GM21528 (cell line): ENCODE measurements around the gene PRRG1.
"Not testable (repeated sequence)": the region's sequence is repeated elsewhere in the genome, so short reads cannot be mapped to it uniquely, and the experiment has no call there.

Source experiments
- ATAC-seq: cut with Tn5 transposase; IDR thresholded peaks from one replicate; pipeline ENCODE4 v1.9.1; 2021; ENCODE audit warnings: mild to moderate bottlenecking, moderate library complexity; ENCODE audit not compliant: unreplicated experiment, low FRiP score

The PRRG1 gene

DNA sequence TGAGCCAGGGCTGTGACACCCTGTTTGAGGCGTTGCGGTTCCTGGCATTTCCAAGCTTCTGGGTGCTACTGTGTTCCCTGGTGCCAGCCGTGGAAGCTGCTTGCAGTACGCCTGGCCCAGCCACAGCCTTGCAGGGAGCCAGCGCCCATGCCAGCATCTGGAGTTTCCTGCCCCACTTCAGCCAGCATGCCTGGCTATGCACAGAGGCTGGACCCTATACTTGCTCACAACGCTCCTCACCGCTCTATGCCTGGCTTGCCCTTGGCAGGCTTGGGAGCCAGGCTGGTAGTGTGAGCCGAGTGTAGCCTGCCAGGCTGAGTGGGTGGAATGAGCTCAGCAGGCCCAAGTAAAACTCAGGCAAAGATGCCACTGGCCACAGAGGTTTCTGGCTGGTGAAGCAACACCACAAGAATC is 22.4 kb downstream of the PRRG1 start:
- ATAC-seq, result no peak

DNA sequence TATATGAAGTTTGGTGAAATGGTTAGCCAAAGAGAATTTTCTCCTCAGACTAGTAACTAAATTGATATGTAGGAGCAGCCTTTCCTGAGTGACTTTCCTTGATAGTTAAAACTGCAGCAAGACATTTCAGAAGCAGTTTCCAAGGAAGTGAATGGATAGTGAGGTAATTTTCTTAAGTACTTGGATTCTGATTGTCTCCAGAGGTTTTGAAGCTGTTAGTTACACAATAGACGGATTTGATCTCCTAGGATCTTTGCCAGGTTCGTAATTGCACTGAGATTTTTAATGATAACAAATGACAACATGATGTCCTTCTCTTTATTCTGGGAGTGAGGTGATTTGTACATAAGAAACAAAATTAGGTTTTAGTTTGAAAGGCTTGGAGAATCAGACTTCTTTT is 29.2 kb downstream of the PRRG1 start:
- ATAC-seq, result no peak

DNA sequence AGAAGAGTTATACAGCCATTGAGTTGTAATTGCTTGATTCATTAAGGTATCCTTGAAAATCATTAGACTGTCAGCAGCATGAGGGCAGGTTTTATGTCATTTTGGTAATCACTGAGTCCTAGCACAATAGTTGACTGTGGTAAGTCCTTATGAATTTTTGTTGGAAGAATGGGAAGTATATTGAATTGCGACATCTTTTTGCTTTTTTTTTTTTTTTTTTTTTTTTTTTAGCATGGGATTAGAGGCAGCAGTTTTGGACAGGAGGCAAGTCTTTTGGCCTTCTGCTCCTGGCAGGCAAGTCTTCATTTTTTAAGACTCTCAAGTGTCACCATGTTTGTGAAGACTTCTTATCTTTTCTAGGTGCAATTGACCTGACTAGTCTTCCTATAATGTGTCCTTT is 29.7 kb downstream of the PRRG1 start:
- ATAC-seq, result no peak

DNA sequence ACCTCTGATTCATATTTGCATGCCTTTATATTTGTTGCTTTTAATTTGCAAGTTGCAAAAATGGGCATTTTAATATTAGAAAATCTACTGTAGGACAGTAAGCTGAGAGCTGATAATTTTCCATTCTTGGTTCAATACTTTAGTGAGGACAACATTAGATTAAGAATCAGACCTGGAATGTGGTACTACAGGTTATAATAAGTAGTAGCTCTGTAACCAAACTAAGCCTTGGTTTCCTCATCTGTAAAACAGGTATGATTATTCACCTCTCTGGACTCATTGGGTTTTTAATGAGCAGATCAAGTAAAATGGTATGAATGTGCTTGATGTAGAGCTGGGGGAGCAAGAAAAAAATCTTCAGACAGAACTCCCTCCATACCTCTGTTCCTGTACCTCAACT is 31.1 kb downstream of the PRRG1 start:
- no peak for ATAC-seq

DNA sequence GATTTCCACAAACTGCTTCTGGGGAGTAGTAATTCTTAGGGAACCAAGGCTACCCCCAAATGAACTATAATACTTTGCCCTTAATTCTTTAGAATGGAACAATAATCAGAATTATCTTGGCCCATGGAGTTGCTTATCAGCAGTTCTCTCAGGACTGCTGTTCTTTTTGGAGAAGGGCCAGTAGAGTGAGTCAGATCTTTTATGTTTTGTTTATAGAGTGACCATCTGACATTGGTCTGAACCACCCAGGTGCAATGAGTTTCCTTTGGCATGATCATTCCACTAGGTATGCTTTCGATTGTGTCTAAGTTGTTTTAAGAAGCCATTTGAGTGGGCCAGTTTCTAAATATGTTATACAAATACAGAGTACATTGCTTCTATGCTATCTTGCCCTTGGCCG is 31.8 kb downstream of the PRRG1 start:
- no peak for ATAC-seq

DNA sequence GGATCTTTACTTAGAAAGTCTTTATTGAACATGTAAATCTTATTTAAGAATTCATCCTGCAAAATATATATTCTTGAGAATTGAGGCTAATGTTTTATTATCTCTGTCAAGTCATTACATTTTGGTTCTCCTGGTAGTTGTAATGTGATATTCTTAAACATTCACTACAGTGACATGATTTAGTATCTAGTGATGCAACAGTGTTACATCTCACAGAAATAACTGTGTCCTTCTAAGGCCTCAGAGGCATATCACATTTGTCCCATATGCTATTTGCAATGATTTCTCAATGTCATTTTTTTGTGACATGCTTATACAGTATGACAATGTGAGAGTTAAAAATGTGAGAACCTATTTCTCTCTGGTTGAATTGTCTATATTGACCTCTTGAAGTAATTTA is 34.1 kb downstream of the PRRG1 start:
- no peak for ATAC-seq

DNA sequence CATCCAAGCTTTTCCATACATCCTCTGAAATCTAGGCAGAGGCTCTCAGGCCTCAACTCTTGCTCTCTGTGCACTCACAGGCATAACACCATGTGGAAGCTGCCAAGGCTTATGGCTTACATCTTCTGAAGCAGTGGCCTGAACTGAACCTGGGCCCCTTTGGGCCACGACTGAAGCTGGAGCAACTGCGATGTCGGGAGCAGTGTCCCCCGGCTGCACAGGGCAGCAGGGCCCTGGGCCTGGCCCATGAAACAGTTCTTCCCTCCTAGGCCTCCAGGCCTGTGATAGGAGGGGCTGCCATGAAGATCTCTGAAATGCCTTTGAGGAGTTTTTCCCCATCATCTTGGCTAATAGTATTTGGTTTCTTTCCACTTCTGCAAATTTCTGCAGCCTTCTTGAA is 39.2 kb downstream of the PRRG1 start:
- ATAC-seq, result no peak

DNA sequence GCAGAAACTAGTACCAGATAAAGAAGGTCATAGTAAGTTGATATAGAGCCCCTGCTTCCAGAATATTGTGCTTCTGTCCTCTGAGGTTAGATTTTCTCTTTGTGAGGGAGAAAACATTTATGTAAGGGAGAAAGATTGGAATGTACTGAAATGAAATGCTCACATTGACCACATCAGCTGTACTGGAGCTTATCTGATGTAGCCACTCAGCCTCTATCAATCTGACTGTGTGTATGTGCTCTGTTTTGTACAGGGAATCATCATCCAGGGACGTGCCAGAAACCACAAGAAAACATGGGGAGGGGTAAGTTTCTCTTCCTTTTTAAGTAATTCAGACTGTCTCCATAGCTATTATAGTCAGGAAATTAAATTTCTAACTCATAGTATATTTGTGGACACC is 56.8 kb downstream of the PRRG1 start:
- no peak for ATAC-seq

DNA sequence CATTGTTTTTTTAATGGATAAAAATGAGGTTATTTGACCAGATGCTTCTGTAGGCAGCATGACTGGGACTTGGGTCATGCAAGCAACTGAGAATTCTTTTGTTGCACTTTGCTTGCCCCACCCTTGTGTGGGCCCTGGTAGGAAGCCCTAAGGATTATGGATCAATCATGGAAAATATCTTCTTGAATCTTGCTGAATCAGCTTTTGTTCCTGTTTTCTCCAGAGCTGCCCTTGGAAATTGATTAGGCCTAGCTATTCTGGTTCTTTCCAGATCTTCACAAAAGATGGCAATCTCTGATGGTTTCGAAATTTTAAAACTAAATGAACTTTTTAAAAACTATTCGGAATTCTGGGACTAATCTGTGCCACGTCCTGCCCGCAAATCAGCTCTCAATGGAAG is 58.6 kb downstream of the PRRG1 start:
- no peak for ATAC-seq

DNA sequence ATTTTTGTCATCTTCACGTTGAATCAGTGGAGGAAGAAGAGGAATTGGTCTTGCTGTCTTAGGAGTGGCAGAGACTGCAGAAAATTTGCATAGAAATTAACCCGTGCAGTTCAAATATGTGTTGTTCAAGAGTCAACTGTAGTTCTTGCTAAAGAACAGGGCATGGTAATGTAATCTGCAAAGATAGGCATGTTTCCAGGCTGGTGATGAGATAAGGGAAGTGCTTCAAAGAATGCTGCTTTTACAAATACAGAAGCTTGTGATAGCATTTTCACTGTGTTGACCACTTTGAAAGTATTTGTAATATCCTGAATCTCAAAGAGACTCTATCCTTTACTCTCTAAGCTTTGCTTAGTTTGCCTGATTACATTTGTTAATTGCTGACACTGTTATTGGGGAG is 60.1 kb downstream of the PRRG1 start:
- no peak for ATAC-seq

DNA sequence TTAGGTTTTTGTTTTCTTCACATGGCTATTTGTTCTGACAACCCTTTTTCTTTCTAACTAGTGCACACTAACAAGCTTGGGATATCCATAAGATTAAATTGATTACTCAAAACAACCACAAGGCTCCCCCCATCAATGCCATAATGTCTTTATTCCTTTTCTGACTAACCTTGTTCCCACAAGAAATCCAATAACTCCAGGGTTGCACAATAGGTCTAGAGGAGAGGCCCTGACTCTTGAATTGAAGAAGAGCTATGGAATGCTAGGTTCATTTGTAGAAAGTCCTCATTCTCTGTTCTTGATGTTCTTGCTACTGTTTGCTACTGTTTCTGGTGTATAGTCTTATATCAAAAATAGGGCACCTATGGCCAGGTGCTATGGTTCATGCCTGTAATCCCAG is 71.0 kb downstream of the PRRG1 start:
- no peak for ATAC-seq

DNA sequence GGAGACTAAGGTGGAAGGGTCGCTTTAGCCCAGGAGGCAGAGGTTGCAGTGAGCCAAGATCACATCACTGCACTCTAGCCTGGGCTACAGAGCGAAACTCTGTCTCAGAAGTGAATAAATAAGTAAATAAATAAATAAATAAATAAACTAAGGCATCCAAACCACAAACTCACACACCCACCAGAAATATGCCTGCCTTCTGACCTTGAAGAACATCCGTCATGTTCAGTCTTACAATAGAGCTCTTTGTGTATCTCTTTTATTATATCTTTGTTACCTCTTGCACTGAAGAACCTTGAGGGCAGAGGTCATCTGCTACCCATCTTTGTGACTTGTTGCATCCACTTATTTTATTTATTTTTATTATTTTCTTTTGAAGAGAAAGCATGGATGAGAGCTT is 71.6 kb downstream of the PRRG1 start:
- no peak for ATAC-seq

DNA sequence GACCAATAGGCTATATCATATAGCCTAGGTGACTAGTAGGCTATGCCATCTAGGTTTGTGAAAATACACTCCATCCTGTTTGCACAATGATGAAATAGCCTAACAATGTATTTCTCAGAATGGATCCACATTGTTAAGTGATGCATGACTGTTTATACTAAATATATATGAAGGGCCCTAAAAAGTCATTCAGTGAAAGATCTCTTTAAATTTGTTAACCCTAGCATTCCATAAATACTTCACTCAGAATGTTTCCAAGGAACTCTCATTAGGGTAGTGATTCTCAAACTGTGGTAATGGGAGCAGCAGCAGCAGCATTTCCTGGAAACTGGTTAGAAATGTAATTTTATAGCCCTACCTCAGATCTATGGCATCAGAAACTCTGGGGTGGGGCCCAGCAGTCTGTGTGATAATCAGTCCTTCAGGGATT is 74.9 kb downstream of the PRRG1 start:
- ATAC-seq, result no peak

DNA sequence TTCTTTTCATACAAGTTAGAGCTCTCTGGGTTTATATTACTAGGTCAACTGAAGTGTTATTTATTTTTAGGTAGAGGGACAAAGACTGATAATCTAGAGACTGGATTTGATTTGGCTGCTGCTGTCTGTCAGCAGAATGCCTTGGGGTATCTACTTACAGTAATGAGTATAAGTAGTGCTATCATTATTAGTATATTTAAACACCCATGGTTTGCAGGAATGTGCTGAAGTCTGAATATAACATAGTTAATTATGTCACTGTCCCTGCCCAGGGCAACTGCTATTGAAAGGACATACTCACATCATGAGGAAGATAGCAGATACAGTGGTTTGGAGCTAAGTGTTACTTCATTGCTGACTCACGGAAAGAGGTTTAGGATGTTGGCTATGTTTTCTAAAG is 76.2 kb downstream of the PRRG1 start:
- ATAC-seq, result no peak

DNA sequence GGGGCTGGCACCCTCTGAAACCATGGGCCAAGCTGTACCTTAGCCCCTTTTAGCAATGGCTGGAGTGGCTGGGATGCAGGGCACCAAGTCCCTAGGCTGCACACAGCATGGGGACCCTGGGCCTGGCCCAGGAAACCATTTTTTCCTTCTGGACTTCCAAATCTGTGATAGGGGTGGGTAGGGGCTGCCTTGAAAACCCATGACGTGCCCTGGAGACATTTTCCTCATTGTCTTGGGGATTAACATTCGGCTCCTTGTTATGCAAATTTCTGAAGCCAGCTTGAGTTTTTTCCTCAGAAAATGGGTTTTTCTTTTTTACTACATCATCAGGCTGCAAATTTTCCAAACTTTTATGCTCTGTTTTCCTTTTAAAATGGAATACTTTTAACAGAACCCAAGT is 79.8 kb downstream of the PRRG1 start:
- not testable (repeated sequence) for ATAC-seq

DNA sequence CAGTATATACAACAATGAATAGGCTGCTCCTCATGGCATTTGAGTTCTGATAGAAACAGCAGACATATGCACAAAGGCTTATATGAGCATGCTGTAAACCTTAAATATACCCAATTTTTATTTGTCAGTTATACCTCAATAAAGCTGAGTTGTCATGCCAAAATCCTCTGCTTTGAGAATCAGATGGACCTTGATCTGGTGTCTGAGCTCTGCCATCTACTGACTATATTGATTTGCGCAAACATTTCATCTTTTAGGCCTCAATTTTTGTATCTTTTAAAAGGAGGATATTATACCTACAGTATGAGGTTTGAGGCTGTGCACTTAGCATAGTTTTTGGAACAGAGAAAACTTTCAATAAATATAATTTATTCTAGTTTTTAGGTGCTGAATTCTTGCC is 85.2 kb downstream of the PRRG1 start:
- no peak for ATAC-seq

DNA sequence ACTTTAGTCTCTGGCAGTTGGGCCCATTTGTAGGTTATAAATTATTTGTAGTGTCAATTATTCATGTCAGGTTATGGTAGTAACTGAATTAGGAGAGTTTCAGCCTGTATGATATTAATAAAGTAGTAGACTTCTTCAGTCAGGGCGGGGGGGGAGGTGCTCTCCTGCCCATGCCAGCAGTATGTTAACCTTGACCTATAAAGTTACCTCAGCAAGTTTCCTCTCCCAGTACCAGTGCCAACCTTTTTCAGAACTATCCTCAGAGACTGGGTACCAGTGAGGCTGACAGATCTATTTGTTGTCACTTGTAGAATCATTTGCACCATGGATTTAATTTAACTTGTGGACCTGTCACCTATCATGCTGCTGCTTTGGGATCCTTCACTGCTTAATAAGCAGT is 88.0 kb downstream of the PRRG1 start:
- no peak for ATAC-seq

DNA sequence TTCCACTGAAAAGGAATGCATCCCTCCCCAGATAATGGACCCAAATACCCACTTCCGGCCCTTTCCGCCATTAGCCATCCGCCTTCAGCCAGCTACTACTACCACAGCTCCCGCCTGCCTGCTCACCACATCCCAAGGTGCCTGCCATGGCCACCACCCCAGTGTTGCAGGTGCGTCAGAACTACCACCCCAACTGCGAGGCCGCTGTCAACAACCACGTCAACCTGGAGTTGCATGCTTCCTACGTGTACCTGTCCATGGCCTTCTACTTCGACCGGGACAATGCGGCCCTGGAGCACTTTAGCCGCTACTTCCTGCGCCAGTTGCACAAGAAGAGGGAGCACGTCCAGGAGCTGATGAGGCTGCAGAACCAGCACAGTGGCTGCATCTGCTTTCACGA is 92.2 kb downstream of the PRRG1 start:
- no peak for ATAC-seq

DNA sequence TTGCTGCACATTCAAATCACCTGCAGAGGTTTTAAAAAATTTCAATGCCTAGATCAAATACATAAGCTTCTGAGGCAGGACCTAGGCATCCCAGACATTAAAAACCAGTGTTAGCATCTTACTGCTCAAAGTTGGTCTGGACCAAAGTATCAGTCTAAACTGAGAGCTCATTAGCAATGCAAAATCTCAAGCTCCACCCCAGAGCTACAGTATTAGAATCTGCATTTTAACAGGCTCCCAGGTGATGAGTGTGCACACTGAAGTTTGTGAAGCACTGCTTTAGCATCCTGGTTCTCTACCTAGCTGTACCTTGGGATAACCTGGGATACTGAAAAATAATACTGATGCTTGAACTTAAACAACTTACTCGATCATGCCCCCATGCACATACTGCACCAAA is 96.0 kb downstream of the PRRG1 start:
- ATAC-seq, result no peak

DNA sequence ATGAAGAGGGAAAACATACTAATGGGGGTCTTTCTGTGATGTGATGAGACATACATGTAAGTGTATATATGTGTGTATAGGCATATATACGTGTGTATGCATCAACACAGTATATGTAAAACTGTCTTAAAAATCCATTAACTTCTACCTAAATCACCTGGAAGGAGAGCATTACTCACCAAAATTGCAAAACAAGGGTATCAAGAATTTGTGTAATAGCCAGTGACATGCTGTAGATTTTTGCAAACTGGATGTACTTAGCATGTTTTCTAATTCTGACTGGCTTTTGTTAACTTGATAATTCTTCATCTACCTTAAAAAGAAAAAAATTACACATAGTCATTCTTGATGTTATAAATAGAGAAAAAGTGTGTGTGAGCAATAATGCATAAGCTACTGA is 104.7 kb downstream of the PRRG1 start:
- no peak for ATAC-seq

DNA sequence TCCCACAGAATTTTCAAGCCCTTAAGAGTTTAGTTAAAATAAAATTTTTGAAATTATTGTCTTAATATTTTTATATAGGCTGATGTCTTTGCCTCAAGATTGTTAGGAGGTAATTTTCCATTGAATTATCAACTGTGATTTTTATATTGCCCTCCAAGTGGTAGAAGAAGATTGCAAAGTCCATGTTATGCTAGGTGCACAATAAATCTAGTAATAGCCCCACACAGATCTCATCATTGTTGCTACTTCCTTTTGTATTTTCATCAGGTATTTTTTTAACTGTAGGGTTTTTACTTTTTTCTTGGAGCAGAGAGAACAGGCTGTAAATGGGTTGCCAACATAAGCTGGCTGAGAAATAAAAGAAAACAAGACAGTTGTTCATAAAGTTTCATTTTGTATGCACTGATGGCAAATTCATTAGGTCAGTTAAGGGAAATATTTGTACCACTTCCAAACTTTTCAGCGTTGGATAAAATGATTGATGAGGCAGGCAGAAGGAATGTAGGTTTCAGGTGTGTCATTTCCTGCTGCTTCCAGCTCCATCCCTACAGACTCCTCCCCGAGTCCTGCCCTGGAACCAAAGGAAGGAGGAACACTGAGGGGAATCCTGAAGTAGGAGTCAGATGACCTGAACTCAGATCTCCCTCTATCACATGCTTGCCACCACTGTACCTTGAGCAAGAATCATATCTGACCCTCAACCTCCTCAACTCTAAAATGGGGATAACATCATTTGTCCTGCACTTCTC is 105.5 kb downstream of the PRRG1 start:
- no peak for ATAC-seq

DNA sequence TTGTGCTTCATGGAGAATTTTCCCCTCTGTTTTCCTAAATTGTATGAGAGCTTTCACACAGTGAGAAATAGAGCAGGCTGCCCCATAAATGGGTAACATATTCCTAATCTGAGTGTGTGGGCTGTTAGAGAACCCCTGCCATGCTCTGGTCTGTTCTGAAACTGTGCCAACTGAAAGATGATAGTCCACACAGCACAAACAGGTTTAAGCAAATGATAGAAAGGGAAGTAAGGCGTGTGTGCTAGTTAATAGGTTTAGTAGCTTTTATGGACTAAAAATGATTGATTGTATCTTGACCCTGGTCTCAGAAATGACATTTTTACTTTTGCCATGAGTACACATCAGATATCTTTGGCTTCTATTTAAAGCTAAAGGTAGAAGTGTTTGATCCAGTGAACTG is 106.2 kb downstream of the PRRG1 start:
- ATAC-seq, result no peak

DNA sequence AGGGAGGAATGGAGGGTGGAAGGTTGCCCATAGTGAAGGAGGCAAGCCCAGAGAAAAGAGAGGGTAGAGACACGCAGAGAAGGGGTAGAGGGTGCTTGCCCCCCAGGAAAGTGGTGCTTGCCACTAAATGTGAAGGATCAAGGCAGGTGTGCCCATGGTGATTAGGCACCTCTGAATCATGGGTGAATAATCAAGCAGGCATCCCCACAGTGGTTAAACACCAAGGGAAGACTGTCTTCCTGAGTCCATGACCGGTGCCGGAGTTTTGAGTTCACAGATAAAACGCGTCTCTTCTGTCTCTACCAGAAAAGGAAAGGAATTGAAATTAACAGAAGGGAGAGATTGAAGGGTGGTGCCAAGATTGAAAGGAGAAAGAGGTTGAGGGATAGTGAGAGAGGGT is 111.1 kb downstream of the PRRG1 start:
- not testable (repeated sequence) for ATAC-seq
